Lower lobe of right lung (tissue), 2 donors: ENCODE data around the gene IARS2. TPM values are rescaled to one million over a fixed set of nuclear protein-coding genes. Genes with fewer than 3 reads are reported as not detected.
"Not testable (repeated sequence)": the region's sequence is repeated elsewhere in the genome, so short reads cannot be mapped to it uniquely, and the experiment has no call there.

Source experiments
- ATAC-seq, 2 donors: fragments of 200-7000 bp; cut with Tn5 transposase; one replicate each; pipeline ENCODE4 v1.9.1; 2020 to 2022; ENCODE audit warnings: mild to moderate bottlenecking in 2 of 2, moderate library complexity in 2 of 2
- DNase-seq: peaks from one replicate; pipeline ENCODE4 v3.0.0-alpha.2; 2020
- H3K27ac ChIP-seq: fragments of 200-600 bp; one replicate; pipeline ENCODE4 v1.8.0; 2022
- H3K27me3 ChIP-seq: fragments of 200-600 bp; one replicate; pipeline ENCODE4 v1.8.0; 2022; ENCODE audit warnings: low read depth
- H3K36me3 ChIP-seq: fragments of 200-600 bp; one replicate; pipeline ENCODE4 v1.8.0; 2022; ENCODE audit warnings: mild to moderate bottlenecking
- H3K4me1 ChIP-seq: fragments of 200-600 bp; one replicate; pipeline ENCODE4 v1.8.0; 2022
- H3K4me3 ChIP-seq: fragments of 200-600 bp; one replicate; pipeline ENCODE4 v1.8.0; 2022; ENCODE audit warnings: mild to moderate bottlenecking
- H3K9me3 ChIP-seq: fragments of 200-600 bp; one replicate; pipeline ENCODE4 v1.8.0; 2022
- intact Hi-C: fragments of 100-400 bp; cut with DNase I; formaldehyde crosslinking; loops from one replicate; pipeline ENCODE4 v1.11.0; 2022
- total RNA-seq: library from RNA; stranded (reverse); fragmentation: NEBNext Ultra II Directional; extraction: Animal tissue kit (Norgen Biotek cat#: 25700); gene quantifications from one replicate; pipeline ENCODE4 v1.2.1, GENCODE V29; 2021
- TF ChIP-seq, protein P1 (sequence below): fragments of 200-600 bp; IDR thresholded peaks from one replicate; pipeline ENCODE4 v1.8.0; 2022; ENCODE audit warnings: antibody characterized with exemption, mild to moderate bottlenecking
- donor health status: DM: no; HTN: yes; CAD: no; lungs with severe emphysema.

The IARS2 gene
- total RNA-seq, 1 donor from 2014 or later: 51.9 TPM

- H3K27ac ChIP-seq: no peak overlapping the region
- H3K9me3 ChIP-seq: no peaks in the 10 kb centered on the region
- no peak overlapping the region for H3K4me3 ChIP-seq
- peaks cover 11% of the 10 kb centered on the region for H3K4me1 ChIP-seq
- ATAC-seq: no peak
- intact Hi-C loops: no loop called here
- H3K36me3 ChIP-seq: peaks cover 88% of the 10 kb centered on the region
- no peak for DNase-seq
- TF ChIP-seq, protein P1, sequence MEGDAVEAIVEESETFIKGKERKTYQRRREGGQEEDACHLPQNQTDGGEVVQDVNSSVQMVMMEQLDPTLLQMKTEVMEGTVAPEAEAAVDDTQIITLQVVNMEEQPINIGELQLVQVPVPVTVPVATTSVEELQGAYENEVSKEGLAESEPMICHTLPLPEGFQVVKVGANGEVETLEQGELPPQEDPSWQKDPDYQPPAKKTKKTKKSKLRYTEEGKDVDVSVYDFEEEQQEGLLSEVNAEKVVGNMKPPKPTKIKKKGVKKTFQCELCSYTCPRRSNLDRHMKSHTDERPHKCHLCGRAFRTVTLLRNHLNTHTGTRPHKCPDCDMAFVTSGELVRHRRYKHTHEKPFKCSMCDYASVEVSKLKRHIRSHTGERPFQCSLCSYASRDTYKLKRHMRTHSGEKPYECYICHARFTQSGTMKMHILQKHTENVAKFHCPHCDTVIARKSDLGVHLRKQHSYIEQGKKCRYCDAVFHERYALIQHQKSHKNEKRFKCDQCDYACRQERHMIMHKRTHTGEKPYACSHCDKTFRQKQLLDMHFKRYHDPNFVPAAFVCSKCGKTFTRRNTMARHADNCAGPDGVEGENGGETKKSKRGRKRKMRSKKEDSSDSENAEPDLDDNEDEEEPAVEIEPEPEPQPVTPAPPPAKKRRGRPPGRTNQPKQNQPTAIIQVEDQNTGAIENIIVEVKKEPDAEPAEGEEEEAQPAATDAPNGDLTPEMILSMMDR: no peak
- H3K27me3 ChIP-seq: no peaks in the 10 kb centered on the region
Measured at GRCh38 chr1:220099826-220100225, 5.9 kb downstream of the IARS2 start.

GRCh38 chr1:220110473-220110872, 16.5 kb downstream of the IARS2 start:
- intact Hi-C loops: not testable (repeated sequence)

DNA sequence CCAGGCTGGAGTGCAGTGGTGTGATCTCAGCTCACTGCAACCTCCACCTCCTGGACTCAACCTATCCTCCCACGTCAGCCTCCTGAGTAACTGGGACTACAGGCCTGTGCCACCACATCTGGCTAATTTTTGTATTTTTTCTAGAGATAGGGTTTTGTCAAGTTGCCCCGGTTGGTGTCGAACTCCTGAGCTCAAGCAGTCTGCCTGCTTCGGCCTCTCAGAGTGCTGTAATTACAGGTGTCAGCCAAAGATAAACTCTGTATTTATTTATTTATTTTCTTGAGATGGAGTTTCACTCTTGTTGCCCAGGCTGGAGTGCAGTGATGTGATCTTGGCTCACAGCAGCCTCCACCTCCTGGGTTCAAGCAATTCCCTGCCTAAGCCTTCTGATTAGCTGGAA, 18.7 kb downstream of the IARS2 start:
- ATAC-seq, H3K9me3 ChIP-seq, H3K4me1 ChIP-seq, DNase-seq, H3K4me3 ChIP-seq, intact Hi-C loops, H3K27me3 ChIP-seq, H3K27ac ChIP-seq: not testable (repeated sequence)
- H3K36me3 ChIP-seq: peaks cover 81% of the 10 kb centered on the region

More at GRCh38 chr1:220110473-220110872, 16.5 kb downstream of the IARS2 start:
- H3K36me3 ChIP-seq: peaks cover 85% of the 10 kb centered on the region
- H3K27me3 ChIP-seq, H3K4me1 ChIP-seq, H3K27ac ChIP-seq, DNase-seq, ATAC-seq, H3K4me3 ChIP-seq, H3K9me3 ChIP-seq: not testable (repeated sequence)

DNA sequence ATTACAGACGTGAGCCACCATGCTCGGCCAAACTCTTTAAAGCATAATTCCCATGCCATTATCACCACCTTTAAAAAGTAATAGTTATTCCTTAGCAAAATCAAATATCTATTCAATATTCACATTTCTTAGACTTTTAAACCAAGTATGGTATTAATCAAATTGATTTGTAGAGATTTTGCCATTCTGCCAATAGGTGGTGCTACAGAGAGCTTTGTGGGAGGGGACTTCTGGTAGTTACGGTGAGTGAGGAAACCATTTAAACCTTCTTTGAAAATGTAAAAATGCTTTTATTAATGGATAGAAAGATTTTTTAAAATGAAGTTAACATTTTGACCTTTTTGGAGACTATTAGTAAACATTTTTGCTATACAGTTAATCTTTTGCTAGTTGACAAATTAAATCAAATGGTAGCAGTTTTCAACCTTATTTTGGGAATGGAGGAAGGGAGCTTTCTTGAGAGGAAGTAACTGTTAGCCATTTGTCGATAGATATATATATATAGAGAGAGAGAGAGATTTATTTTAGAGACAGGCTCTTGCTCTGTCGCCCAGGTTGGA, 19.3 kb downstream of the IARS2 start:
- Histone ChIP-seq H3K36me3 (peaks cover 81% of the 10 kb centered on the region), H3K4me3 (no peak overlapping the region)

GRCh38 chr1:220119043-220119512, 25.1 kb downstream of the IARS2 start:
- no peak for ATAC-seq
- H3K4me1 ChIP-seq: no peaks in the 10 kb centered on the region
- H3K27ac ChIP-seq: no peak overlapping the region
- peaks cover 40% of the 10 kb centered on the region for H3K36me3 ChIP-seq
- H3K27me3 ChIP-seq: no peaks in the 10 kb centered on the region
- TF ChIP-seq, protein P1: no peak
- no peak overlapping the region for H3K4me3 ChIP-seq
- no peaks in the 10 kb centered on the region for H3K9me3 ChIP-seq
- intact Hi-C loops: no loop called here
- no peak for DNase-seq

More for the DNA sequence above, 19.3 kb downstream of the IARS2 start:
- intact Hi-C loops: no loop called here
- no peaks in the 10 kb centered on the region for H3K27me3 ChIP-seq
- H3K9me3 ChIP-seq: no peaks in the 10 kb centered on the region
- ATAC-seq (peak; percentile 55 to 58), DNase-seq (no peak)
- no peak overlapping the region for H3K27ac ChIP-seq
- TF ChIP-seq, protein P1: peak; percentile 51
- no peaks in the 10 kb centered on the region for H3K4me1 ChIP-seq

GRCh38 chr1:220121791-220122530, 28.0 kb downstream of the IARS2 start:
- Histone ChIP-seq H3K4me3 (no peak overlapping the region), H3K36me3 (peaks cover 32% of the 10 kb centered on the region), H3K27ac (no peak overlapping the region), H3K9me3 (no peaks in the 10 kb centered on the region), H3K27me3 (no peaks in the 10 kb centered on the region), H3K4me1 (no peaks in the 10 kb centered on the region)
- TF ChIP-seq, protein P1: no peak
- no peak for DNase-seq
- intact Hi-C loops: no loop called here
- no peak for ATAC-seq
